ENCODE results near the gene VAMP2. TPM values are rescaled to one million over a fixed set of nuclear protein-coding genes. Genes with fewer than 3 reads are reported as not detected.

The VAMP2 gene
- total and polyA plus RNA-seq, 10 of the 15 experiments (the other 5 are each of a cell fraction or from before 2014, with no cell fraction given): 3.0 to 35.2 (median 25.0) TPM

DNA sequence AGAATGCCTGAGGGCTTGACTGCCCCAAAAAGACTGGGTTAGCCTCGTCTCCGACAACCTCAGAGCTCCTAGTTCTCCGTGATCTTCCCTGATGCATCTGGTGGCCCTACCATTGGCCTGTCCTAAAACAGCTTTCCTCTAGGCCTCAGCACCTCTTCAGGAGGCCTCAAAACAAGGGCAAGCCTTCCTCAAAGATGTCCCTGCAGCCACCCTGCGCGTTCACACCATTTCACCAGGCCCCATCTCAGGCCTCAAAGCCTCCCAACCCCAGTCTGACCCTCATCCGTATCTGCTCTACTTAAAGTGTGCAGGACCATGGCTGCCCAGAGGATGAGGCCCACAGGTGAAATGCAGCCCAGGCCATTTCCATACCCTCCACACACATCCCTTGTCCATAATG is 51.8 kb downstream of the VAMP2 start:
- ChIA-PET RAD21 (ENCODE audit: unreplicated experiment) (interaction anchor here (0.8 to 2.4 kb wide), 10 partner anchors 8 to 53 kb away, joined by 3 to 11 read pairs (median 4); partner anchors contain the start of gene ALOXE3), SMC1A (ENCODE audit: uncharacterized antibody, unreplicated experiment) (interaction anchor here (1.0 to 2.7 kb wide), 8 partner anchors 8 to 52 kb away, joined by 3 to 13 read pairs (median 5); no protein-coding TSS in a partner anchor), CTCF (interaction anchor here (0.6 to 14.3 kb wide), 21 partner anchors 8 to 405 kb away, joined by 3 to 189 read pairs (median 4); partner anchors contain the start of genes ALOX12B and ALOXE3), POLR2A (interaction anchor here (0.5 to 0.9 kb wide), 2 partner anchors 51 to 78 kb away, joined by 3 read pairs; no protein-coding TSS in a partner anchor)
- no peaks in the 10 kb centered on the region for H3K36me3 ChIP-seq (ENCODE audit: control insufficient read depth in 2 of 2, insufficient read depth in 2 of 2, low read length in 1 of 2)
- peaks cover 4% of the 10 kb centered on the region for H3K4me1 ChIP-seq (ENCODE audit: control insufficient read depth, insufficient read depth, low read length)
- no peak for DNase-seq (ENCODE audit: low read depth, low spot score)
- no peaks in the 10 kb centered on the region for H4K20me1 ChIP-seq (ENCODE audit: control insufficient read depth, insufficient read depth)
- no peak overlapping the region for H3K4me3 ChIP-seq
- intact Hi-C loops (cut with micrococcal nuclease; ENCODE audit: unreplicated experiment) (no loop called here), in situ Hi-C loops (cut with MboI) (loop anchor here (5.0 kb wide), 1 partner anchor 34 kb away; no protein-coding TSS in a partner anchor)
- no peaks in the 10 kb centered on the region for H3K79me2 ChIP-seq (ENCODE audit: control insufficient read depth, insufficient read depth, low read length)
- no peak overlapping the region for H2AFZ ChIP-seq (ENCODE audit: control insufficient read depth, low read depth, low read length)
- no TSS peak for BruUV-seq (replicated peaks)
- H3K27me3 ChIP-seq (replicated peaks in 1 of 2; ENCODE audit: control insufficient read depth in 2 of 2, insufficient read depth in 2 of 2, low read length in 1 of 2): no peaks in the 10 kb centered on the region; a peak in 2 of 4 replicates
- no peak for ATAC-seq
- H3K9ac ChIP-seq (ENCODE audit: control insufficient read depth, insufficient read depth, low read length): no peak overlapping the region
- TF ChIP-seq ESRRA (IDR thresholded peaks at IDR 0.05; ENCODE audit: low read length): no peak
- FAIRE-seq: no peak
- H3K9me3 ChIP-seq (replicated peaks; ENCODE audit: control insufficient read depth, insufficient read depth, low read length): no peaks in the 10 kb centered on the region
- H3K4me2 ChIP-seq (ENCODE audit: control insufficient read depth, insufficient read depth): no peak overlapping the region
- 43% methylated on average over 6 of the region's 6 CpGs for WGBS (ENCODE audit: insufficient coverage, insufficient replicate concordance, low lambda C conversion rate, missing lambda C conversion rate)
- no peak overlapping the region for H3K27ac ChIP-seq (ENCODE audit: control insufficient read depth, insufficient read depth)

DNA sequence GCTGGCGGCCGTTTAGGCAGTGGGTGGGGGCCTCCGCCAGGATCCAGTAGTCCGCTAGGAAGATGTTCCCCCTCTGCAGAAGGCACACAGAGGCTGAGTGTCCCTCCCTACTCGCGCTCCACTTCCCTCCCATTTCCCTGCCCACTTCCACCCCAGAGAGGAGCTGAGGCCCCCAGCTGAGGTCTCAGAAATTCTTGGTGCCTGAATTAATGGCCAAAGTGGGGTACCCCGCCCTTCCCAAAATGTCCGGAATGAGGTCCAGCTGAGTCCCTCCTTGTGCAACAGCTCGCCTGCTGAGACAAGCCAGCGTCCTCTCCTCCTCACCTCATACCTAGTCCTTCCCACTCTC is 52.3 kb downstream of the VAMP2 start:
- no peak overlapping the region for H3K4me3 ChIP-seq

More for the DNA sequence above, 52.3 kb downstream of the VAMP2 start:
- Histone ChIP-seq H3K27ac (ENCODE audit: control insufficient read depth, insufficient read depth) (no peak overlapping the region), H2AFZ (ENCODE audit: control insufficient read depth, low read depth, low read length) (no peak overlapping the region), H4K20me1 (ENCODE audit: control insufficient read depth, insufficient read depth) (no peaks in the 10 kb centered on the region), H3K4me2 (ENCODE audit: control insufficient read depth, insufficient read depth) (no peak overlapping the region), H3K79me2 (ENCODE audit: control insufficient read depth, insufficient read depth, low read length) (no peaks in the 10 kb centered on the region), H3K4me1 (ENCODE audit: control insufficient read depth, insufficient read depth, low read length) (peaks cover 4% of the 10 kb centered on the region), H3K9ac (ENCODE audit: control insufficient read depth, insufficient read depth, low read length) (no peak overlapping the region), H3K36me3 (ENCODE audit: control insufficient read depth in 2 of 2, insufficient read depth in 2 of 2, low read length in 1 of 2) (no peaks in the 10 kb centered on the region), H3K9me3 (replicated peaks; ENCODE audit: control insufficient read depth, insufficient read depth, low read length) (no peaks in the 10 kb centered on the region), H3K27me3 (replicated peaks in 1 of 2; ENCODE audit: control insufficient read depth in 2 of 2, insufficient read depth in 2 of 2, low read length in 1 of 2) (no peaks in the 10 kb centered on the region; a peak in 2 of 4 replicates)
- SMC1A ChIA-PET (ENCODE audit: uncharacterized antibody, unreplicated experiment): interaction anchor here (1.0 to 2.7 kb wide), 8 partner anchors 9 to 52 kb away, joined by 3 to 13 read pairs (median 5); no protein-coding TSS in a partner anchor
- intact Hi-C loops (cut with micrococcal nuclease; ENCODE audit: unreplicated experiment): no loop called here
- TF ChIP-seq EZH2 (IDR thresholded peaks at IDR 0.05; ENCODE audit: borderline replicate concordance, control insufficient read depth, low read depth, low read length): no peak
- no peak for TF ChIP-seq MEF2A (IDR thresholded peaks at IDR 0.05; ENCODE audit: insufficient read depth, low read depth, low read length)
- in situ Hi-C loops (cut with MboI): loop anchor here (5.0 kb wide), 1 partner anchor 33 kb away; no protein-coding TSS in a partner anchor
- ATAC-seq (no peak), DNase-seq (ENCODE audit: low read depth, low spot score) (no peak), FAIRE-seq (no peak)
- BruUV-seq (replicated peaks): no TSS peak
- RAD21 ChIA-PET (ENCODE audit: unreplicated experiment): interaction anchor here (0.8 to 2.4 kb wide), 10 partner anchors 9 to 53 kb away, joined by 3 to 11 read pairs (median 4); partner anchors contain the start of gene ALOXE3
- POLR2A ChIA-PET: interaction anchor here (0.5 to 0.9 kb wide), 2 partner anchors 50 to 78 kb away, joined by 3 read pairs; no protein-coding TSS in a partner anchor
- CTCF ChIA-PET: interaction anchor here (0.6 to 14.3 kb wide), 25 partner anchors 9 to 406 kb away, joined by 3 to 189 read pairs (median 4); partner anchors contain the start of genes ALOX12B and ALOXE3
- 0% methylated on average over 10 of the region's 10 CpGs for WGBS (ENCODE audit: insufficient coverage, insufficient replicate concordance, low lambda C conversion rate, missing lambda C conversion rate)

All from GM12878 (cell line).